GM12875 (cell line): ENCODE results near the gene IFNG-AS1.

Source experiments
- H3K4me3 ChIP-seq: one replicate; pipeline ENCODE4 v1.5.1; 2011; ENCODE audit warnings: low read depth, low read length, control low read depth
- TF ChIP-seq, protein P1 (sequence below): IDR thresholded peaks from 2 replicates; pipeline ENCODE4 v1.5.1; 2011; ENCODE audit warnings: low read depth, mild to moderate bottlenecking, control low read depth, inconsistent platforms, low read length, moderate library complexity, borderline replicate concordance; ENCODE audit not compliant: insufficient read depth

IFNG-AS1 gene

DNA sequence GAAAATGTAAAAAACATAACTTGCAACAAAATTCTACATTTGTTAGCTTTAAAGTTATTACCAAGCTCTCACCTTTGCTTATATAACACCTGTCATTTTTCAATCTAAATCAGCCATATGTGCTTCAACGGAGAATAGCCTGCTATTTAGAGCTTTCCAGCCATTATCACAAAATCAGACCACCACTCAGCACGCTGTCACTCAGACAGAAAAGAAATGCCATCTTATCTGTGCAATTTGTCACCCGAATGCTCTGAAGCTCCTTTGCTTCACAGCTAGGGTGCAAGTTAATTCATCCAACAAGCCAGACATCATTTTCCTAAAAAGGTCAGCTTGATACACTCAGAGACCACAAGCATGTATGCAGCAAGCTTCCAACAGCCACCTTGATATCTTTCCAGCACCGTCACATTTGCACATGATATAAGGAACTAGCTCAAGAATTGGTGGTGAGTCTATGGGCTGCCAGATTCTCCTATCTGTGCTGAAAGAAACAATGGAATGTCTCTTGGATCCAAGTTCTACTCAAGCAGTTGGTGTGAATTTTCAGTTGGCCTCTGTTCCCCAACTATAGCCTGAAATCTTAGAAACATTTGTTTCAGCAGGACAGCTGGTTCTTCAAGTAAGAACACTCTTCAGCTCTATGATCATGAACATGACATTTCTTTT, 20.0 kb upstream of the IFNG-AS1 start:
- TF ChIP-seq, protein P1, sequence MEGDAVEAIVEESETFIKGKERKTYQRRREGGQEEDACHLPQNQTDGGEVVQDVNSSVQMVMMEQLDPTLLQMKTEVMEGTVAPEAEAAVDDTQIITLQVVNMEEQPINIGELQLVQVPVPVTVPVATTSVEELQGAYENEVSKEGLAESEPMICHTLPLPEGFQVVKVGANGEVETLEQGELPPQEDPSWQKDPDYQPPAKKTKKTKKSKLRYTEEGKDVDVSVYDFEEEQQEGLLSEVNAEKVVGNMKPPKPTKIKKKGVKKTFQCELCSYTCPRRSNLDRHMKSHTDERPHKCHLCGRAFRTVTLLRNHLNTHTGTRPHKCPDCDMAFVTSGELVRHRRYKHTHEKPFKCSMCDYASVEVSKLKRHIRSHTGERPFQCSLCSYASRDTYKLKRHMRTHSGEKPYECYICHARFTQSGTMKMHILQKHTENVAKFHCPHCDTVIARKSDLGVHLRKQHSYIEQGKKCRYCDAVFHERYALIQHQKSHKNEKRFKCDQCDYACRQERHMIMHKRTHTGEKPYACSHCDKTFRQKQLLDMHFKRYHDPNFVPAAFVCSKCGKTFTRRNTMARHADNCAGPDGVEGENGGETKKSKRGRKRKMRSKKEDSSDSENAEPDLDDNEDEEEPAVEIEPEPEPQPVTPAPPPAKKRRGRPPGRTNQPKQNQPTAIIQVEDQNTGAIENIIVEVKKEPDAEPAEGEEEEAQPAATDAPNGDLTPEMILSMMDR: no peak
- no peak overlapping the region for H3K4me3 ChIP-seq

DNA sequence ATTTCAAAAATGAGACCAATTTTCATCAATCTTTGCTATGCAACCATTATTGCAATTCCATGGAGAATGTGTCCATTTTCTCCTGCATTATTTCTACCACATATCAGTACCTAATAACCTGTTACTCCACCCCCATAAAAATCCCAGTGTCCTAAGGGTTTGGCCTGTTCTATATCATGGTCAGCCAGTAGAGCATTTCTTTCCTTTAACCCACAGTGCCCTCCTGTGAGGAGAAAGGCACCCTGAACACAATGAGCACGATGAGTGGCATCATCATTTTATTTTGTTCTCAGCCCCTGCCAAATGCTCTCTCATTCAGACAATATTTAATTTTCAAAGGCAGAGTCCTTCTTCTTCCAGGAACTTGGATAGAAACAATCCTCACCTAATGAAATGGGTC, 11.6 kb upstream of the IFNG-AS1 start:
- TF ChIP-seq, protein P1: no peak
- H3K4me3 ChIP-seq: no peak overlapping the region

DNA sequence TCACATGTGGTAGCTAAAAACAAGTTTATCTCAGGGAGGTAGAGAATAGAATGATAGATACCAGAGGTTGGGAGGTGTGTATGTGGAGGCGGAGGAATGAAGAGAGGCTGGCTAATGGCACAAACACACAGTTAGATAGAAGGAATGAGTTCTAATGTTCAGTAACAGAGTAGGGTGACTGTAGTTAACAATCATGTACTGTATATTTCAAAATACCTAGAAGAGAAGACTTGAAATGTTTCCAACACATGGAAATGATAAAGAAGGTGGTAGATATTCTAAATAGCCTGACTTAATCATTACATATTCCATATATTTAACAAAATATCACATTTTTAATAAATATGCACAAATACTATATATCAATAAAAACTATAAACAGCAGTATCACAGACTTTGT, 8.9 kb upstream of the IFNG-AS1 start:
- TF ChIP-seq, protein P1: no peak
- no peak overlapping the region for H3K4me3 ChIP-seq

DNA sequence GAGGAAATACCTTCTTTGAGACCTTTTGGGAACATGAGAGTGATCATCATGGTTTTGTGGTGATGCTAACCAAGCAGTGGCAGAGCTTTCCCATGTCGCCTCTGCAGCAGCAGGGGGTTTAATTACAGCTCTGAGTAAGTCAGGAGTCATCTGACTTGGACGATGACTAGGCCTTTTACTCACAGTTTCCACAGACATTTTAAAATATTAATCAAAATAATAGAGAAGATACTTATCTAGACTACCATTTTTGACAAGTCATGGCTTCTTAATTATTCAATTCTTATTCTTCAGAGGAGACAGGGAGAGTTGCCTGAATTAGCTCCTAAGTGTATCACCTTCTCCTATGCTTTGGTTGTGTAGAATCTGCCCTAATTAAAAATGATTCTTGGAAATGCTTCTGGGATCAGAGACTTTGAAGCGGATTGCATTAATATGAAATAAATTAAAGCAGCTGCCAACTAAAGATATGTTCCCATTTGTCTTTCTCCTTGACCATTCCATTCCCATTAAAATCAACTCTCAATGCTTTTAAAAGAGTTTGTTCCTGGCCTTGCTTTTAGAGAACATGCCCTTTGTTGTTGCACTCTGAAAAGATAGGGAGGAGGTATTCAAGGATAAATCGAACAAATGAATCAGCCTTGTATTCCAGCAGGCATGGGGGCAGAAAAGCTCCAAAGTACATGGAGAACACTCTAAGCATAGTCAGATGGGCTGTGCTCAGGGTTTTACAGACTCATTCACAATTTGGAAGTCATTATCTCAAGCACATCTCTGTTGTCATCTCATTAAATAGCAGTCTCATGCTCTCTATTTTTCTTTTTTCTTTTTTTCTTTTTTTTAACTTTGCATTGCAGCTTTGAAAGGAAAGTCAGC, 7.7 kb upstream of the IFNG-AS1 start:
- TF ChIP-seq, protein P1: no peak
- H3K4me3 ChIP-seq: no peak overlapping the region

DNA sequence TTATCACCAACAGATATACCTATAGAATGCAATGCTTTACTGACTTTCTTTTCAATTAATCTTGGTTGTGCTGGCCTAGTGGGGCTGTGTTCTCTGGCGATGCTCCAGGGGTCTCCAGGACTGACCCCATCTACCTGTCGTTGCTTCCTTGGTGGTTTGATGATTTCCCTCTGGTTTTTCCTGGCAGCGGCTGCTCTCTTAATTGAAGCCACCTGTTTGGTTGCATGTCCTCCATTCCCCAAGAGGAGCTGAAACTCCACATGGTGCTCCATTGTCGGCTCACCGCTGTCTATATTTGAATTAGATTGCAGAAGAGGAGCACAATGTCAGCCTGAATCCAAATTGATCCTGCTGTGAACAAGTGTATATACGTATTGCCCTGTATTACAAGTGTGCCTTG, 7.1 kb upstream of the IFNG-AS1 start:
- no peak overlapping the region for H3K4me3 ChIP-seq
- TF ChIP-seq, protein P1: no peak

DNA sequence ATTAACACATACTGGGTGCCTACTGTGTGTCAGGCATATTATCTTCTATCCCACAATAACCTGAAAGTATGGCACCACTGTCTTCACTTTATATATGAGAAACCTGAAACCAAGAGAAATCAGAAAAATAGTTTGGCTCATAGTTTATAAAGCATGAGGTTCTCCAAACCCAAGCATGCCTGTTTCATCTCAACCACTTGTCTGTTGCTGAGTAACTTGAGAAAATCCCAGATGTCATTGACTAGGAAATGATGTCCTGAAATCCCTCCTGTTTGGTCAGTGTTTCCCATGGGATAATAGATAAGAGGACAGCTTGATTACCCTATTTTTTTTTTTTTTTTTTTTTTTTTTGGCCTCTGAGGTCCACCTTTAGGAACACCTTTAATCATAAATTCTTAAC, 2.6 kb upstream of the IFNG-AS1 start:
- TF ChIP-seq, protein P1: no peak
- no peak overlapping the region for H3K4me3 ChIP-seq
